HCT116 (cell line): Measurements from ENCODE around the gene PLA2G5. TPM values are rescaled to one million over a fixed set of nuclear protein-coding genes. Genes with fewer than 3 reads are reported as not detected.

Experiments
- ATAC-seq: fragments of 200-7000 bp; cut with Tn5 transposase; 2 replicates; pipeline ENCODE4 v1.9.1; 2020; ENCODE audit warnings: mild to moderate bottlenecking, moderate library complexity
- BruUV-seq: library from RNA; stranded (reverse); fragments of 400-500 nt; replicated peaks from 2 replicates; lab custom pipeline; 2021; lab: Mats Ljungman, UMichigan
- CTCF ChIA-PET: fragments of 300-600 bp; sonication (Branson Sonifier 250); formaldehyde crosslinking; loops from one replicate; lab custom pipeline; 2021; ENCODE audit warnings: antibody characterized with exemption; lab: Charles Lee
- POLR2A ChIA-PET: fragments of 300-600, 350-600 bp; sonication (Branson Sonifier 250); formaldehyde crosslinking; loops from one replicate; lab custom pipeline; 2021; ENCODE audit warnings: antibody characterized with exemption; lab: Charles Lee
- RAD21 ChIA-PET, 2 experiments: fragments of 300-600 bp; sonication (Branson Sonifier 250); formaldehyde crosslinking; loops; one replicate each; lab custom pipeline; 2023; ENCODE audit warnings: low total read pairs in 2 of 2; ENCODE audit not compliant: uncharacterized antibody in 2 of 2, unreplicated experiment in 2 of 2, low non-redundant PET in 1 of 2; lab: Charles Lee
- DNase-seq: peaks from one replicate; pipeline ENCODE4 v3.0.0-alpha.2; 2010; ENCODE audit warnings: low read depth, low spot score
- H2AFZ ChIP-seq: fragments of 200-600 bp; shearing (Covaris generic), sonication (generic); 2 replicates; pipeline ENCODE4 v1.6.1; 2017; ENCODE audit warnings: low read depth, mixed run types, mixed read lengths, antibody characterized with exemption, low read length; ENCODE audit not compliant: poor library complexity, severe bottlenecking
- H3K27ac ChIP-seq: 2 replicates; pipeline ENCODE4 v1.5.1; 2012; ENCODE audit warnings: low read depth, low read length
- H3K27me3 ChIP-seq: fragments of 200-600 bp; sonication (generic); 2 replicates; pipeline ENCODE4 v1.6.1; 2016; ENCODE audit warnings: mixed run types, low read length, mixed read lengths; ENCODE audit not compliant: insufficient read depth
- H3K36me3 ChIP-seq, 2 experiments: fragments of 200-500 bp in 1 of 2; fragments of 200-600 bp in 1 of 2; sonication (Bioruptor generic) in 1 of 2; sonication (generic) in 1 of 2; 2 replicates each; pipeline versions ENCODE4 v1.5.1 to v1.6.1; 2014 to 2016; ENCODE audit warnings: low read length in 2 of 2, inconsistent platforms in 1 of 2, mixed read lengths in 1 of 2, mixed run types in 1 of 2; ENCODE audit not compliant: insufficient read depth in 2 of 2, control insufficient read depth in 1 of 2
- H3K4me1 ChIP-seq, 2 experiments: fragments of 200-600 bp in 1 of 2; sonication (generic) in 1 of 2; 2 replicates each; pipeline versions ENCODE4 v1.5.1 to v1.6.1; 2012 to 2017; ENCODE audit warnings: low read length in 2 of 2, inconsistent platforms in 1 of 2, mild to moderate bottlenecking in 1 of 2, mixed read lengths in 1 of 2, mixed run types in 1 of 2, moderate library complexity in 1 of 2; ENCODE audit not compliant: insufficient read depth in 2 of 2, control insufficient read depth in 1 of 2
- H3K4me2 ChIP-seq: fragments of 200-600 bp; sonication (generic); 2 replicates; pipeline ENCODE4 v1.6.1; 2017; ENCODE audit warnings: mixed run types, low read length, mixed read lengths
- H3K4me3 ChIP-seq, 2 experiments: fragments of 200-600 bp in 1 of 2; sonication (generic) in 1 of 2; replicated peaks in 1 of 2; 2 replicates each; pipeline ENCODE4 v1.5.1; 2011 to 2016; ENCODE audit warnings: low read length in 2 of 2, control low read depth in 1 of 2, low read depth in 1 of 2, mild to moderate bottlenecking in 1 of 2, mixed read lengths in 1 of 2, mixed run types in 1 of 2
- H3K79me2 ChIP-seq: fragments of 200-600 bp; sonication (generic); 2 replicates; pipeline ENCODE4 v1.6.1; 2017; ENCODE audit warnings: mild to moderate bottlenecking, mixed run types, low read length, moderate library complexity, mixed read lengths; ENCODE audit not compliant: insufficient read depth
- H3K9ac ChIP-seq: fragments of 200-600 bp; sonication (generic); 2 replicates; pipeline ENCODE4 v1.6.1; 2016; ENCODE audit warnings: low read length, mixed read lengths
- H3K9me2 ChIP-seq: fragments of 200-600 bp; sonication (generic), shearing (Covaris generic); 2 replicates; pipeline ENCODE4 v1.6.1; 2017; ENCODE audit warnings: mixed run types, mild to moderate bottlenecking, moderate library complexity; ENCODE audit not compliant: insufficient read depth
- H3K9me3 ChIP-seq, 2 experiments: fragments of 200-500 bp in 1 of 2; fragments of 200-600 bp in 1 of 2; sonication (Bioruptor generic) in 1 of 2; sonication (generic) in 1 of 2; 2 replicates each; pipeline ENCODE4 v1.6.1; 2014 to 2017; ENCODE audit warnings: low read length in 2 of 2, mixed read lengths in 2 of 2, inconsistent platforms in 1 of 2, low read depth in 1 of 2, mild to moderate bottlenecking in 1 of 2, mixed run types in 1 of 2, moderate library complexity in 1 of 2; ENCODE audit not compliant: control insufficient read depth in 1 of 2, insufficient read depth in 1 of 2
- H4K20me1 ChIP-seq: fragments of 200-600 bp; sonication (generic), shearing (Covaris generic); 2 replicates; pipeline ENCODE4 v1.6.1; 2017; ENCODE audit warnings: mixed run types, mild to moderate bottlenecking, moderate library complexity; ENCODE audit not compliant: insufficient read depth
- CTCF ChIP-seq, 3 experiments: fragments of 200-600 bp in 1 of 3; sonication (generic) in 1 of 3; IDR thresholded peaks in 2 of 3; conservative IDR thresholded peaks in 1 of 3; 2 replicates each; pipeline ENCODE4 v1.5.1; 2012 to 2017; ENCODE audit warnings: low read depth in 2 of 3, low read length in 2 of 3, antibody characterized with exemption in 1 of 3, borderline replicate concordance in 1 of 3, control low read depth in 1 of 3, mild to moderate bottlenecking in 1 of 3, mixed read lengths in 1 of 3, mixed run types in 1 of 3, moderate library complexity in 1 of 3; ENCODE audit not compliant: insufficient read depth in 1 of 3
- EGR1 ChIP-seq: IDR thresholded peaks from 2 replicates; pipeline ENCODE4 v1.6.1; 2012; ENCODE audit warnings: low read depth
- EZH2phosphoT487 ChIP-seq: fragments of 200-600 bp; IDR thresholded peaks from 2 replicates; pipeline ENCODE4 v1.6.1; 2018; ENCODE audit warnings: antibody characterized with exemption, borderline replicate concordance
- POLR2AphosphoS5 ChIP-seq: IDR thresholded peaks from 2 replicates; pipeline ENCODE4 v1.6.1; 2011; ENCODE audit warnings: mild to moderate bottlenecking, low read depth, low read length, moderate library complexity
- SP1 ChIP-seq: IDR thresholded peaks from 2 replicates; pipeline ENCODE4 v1.6.1; 2012; ENCODE audit warnings: low read depth
- SRF ChIP-seq: IDR thresholded peaks from 2 replicates; pipeline ENCODE4 v1.6.1; 2012; ENCODE audit warnings: low read depth
- intact Hi-C: fragments of 100-400 bp; cut with micrococcal nuclease; formaldehyde crosslinking; loops from 2 replicates; pipeline ENCODE4 v1.10.0; 2022
- total RNA-seq: library from RNA; stranded (reverse); gene quantifications from one replicate; pipeline ENCODE4 v1.2.1, GENCODE V29; 2021; ENCODE audit not compliant: unreplicated experiment
- TF ChIP-seq, protein P1 (sequence below): IDR thresholded peaks from 2 replicates; pipeline ENCODE4 v1.6.1; 2012; ENCODE audit warnings: low read depth

Gene PLA2G5
- total RNA-seq, 1 experiment from 2014 or later = not detected

DNA sequence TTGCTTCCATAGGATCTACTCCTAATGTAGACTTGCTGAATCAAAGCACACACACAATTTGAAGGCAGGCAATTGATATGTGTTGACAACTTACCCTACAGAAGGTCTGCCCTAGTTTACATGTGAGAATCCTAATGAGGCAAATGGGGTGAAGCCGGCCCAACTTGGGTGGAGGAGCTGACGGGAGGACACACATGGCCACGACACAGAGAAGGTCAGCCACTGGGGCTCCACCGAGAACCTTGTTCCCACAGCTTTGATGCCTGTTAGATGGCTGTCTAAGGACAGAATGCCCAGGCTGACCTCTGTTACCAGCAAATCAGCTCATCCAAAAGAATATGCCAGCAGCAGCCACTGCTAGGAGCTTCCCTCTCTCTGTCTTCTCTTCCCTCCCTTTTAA lies 50.8 kb downstream of the PLA2G5 start:
- POLR2A ChIA-PET = no interaction called here
- TF ChIP-seq POLR2AphosphoS5 (no peak), SRF (no peak), EGR1 (no peak), EZH2phosphoT487 (no peak), SP1 (no peak), CTCF (IDR thresholded peaks at IDR 0.05 in 2 of 3, conservative IDR thresholded peaks at IDR 0.05 in 1 of 3; ENCODE audit: borderline replicate concordance in 1 of 3, insufficient read depth in 1 of 3, low read depth in 2 of 3, low read length in 2 of 3) (no peak)
- TF ChIP-seq, protein P1, sequence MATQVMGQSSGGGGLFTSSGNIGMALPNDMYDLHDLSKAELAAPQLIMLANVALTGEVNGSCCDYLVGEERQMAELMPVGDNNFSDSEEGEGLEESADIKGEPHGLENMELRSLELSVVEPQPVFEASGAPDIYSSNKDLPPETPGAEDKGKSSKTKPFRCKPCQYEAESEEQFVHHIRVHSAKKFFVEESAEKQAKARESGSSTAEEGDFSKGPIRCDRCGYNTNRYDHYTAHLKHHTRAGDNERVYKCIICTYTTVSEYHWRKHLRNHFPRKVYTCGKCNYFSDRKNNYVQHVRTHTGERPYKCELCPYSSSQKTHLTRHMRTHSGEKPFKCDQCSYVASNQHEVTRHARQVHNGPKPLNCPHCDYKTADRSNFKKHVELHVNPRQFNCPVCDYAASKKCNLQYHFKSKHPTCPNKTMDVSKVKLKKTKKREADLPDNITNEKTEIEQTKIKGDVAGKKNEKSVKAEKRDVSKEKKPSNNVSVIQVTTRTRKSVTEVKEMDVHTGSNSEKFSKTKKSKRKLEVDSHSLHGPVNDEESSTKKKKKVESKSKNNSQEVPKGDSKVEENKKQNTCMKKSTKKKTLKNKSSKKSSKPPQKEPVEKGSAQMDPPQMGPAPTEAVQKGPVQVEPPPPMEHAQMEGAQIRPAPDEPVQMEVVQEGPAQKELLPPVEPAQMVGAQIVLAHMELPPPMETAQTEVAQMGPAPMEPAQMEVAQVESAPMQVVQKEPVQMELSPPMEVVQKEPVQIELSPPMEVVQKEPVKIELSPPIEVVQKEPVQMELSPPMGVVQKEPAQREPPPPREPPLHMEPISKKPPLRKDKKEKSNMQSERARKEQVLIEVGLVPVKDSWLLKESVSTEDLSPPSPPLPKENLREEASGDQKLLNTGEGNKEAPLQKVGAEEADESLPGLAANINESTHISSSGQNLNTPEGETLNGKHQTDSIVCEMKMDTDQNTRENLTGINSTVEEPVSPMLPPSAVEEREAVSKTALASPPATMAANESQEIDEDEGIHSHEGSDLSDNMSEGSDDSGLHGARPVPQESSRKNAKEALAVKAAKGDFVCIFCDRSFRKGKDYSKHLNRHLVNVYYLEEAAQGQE = no peak

More for the DNA sequence above, 50.8 kb downstream of the PLA2G5 start:
- Histone ChIP-seq H3K79me2 (no peaks in the 10 kb centered on the region), H3K4me1 (peaks cover 9 to 15% of the 10 kb centered on the region in 2 experiments), H4K20me1 (no peaks in the 10 kb centered on the region), H3K36me3 (no peaks in the 10 kb centered on the region), H3K4me3 (no peak overlapping the region), H2AFZ (no peak overlapping the region), H3K9me2 (no peaks in the 10 kb centered on the region), H3K27me3 (no peaks in the 10 kb centered on the region), H3K9ac (no peak overlapping the region), H3K9me3 (no peaks in the 10 kb centered on the region), H3K27ac (no peak overlapping the region), H3K4me2 (no peak overlapping the region)
- DNase-seq (no peak), ATAC-seq (no peak)
- intact Hi-C loops = no loop called here
- ChIA-PET RAD21 (no interaction called here), CTCF (no interaction called here)
- no TSS peak for BruUV-seq
